OCI-LY7 (cell line): ENCODE measurements around the gene SLC6A17. TPM values are rescaled to one million over a fixed set of nuclear protein-coding genes. Genes with fewer than 3 reads are reported as not detected.

Source experiments
- BruUV-seq: library from RNA; stranded (reverse); fragments of 400-500 nt; replicated peaks from 2 replicates; lab custom pipeline; 2021; lab: Mats Ljungman, UMichigan
- CTCF ChIA-PET: fragments of 300-600 bp; sonication (Branson Sonifier 250); formaldehyde crosslinking; loops from one replicate; lab custom pipeline; 2022; ENCODE audit warnings: antibody characterized with exemption; ENCODE audit not compliant: unreplicated experiment; lab: Charles Lee
- POLR2A ChIA-PET: fragments of 300-600 bp; sonication (Branson Sonifier 250); formaldehyde crosslinking; loops from one replicate; lab custom pipeline; 2022; ENCODE audit warnings: antibody characterized with exemption; lab: Charles Lee
- DNase-seq: peaks from one replicate; pipeline ENCODE4 v3.0.0-alpha.2; 2015; ENCODE audit warnings: low spot score
- H2AFZ ChIP-seq: fragments of 200-600 bp; sonication (generic), shearing (Covaris generic); 2 replicates; pipeline ENCODE4 v1.6.1; 2014; ENCODE audit warnings: mild to moderate bottlenecking, antibody characterized with exemption, low read length, moderate library complexity
- H3K27ac ChIP-seq: fragments of 200-600 bp; sonication (generic); 2 replicates; pipeline ENCODE4 v1.5.1; 2014; ENCODE audit warnings: mixed run types, low read depth, mild to moderate bottlenecking, moderate library complexity, low read length, inconsistent platforms; ENCODE audit not compliant: poor library complexity, severe bottlenecking
- H3K36me3 ChIP-seq: fragments of 200-600 bp; sonication (generic); 2 replicates; pipeline ENCODE4 v1.6.1; 2014; ENCODE audit warnings: mild to moderate bottlenecking, antibody characterized with exemption, low read length, moderate library complexity, mixed read lengths; ENCODE audit not compliant: insufficient read depth
- H3K4me1 ChIP-seq: fragments of 200-600 bp; sonication (generic); 2 replicates; pipeline ENCODE4 v1.5.1; 2014; ENCODE audit warnings: mild to moderate bottlenecking, low read length; ENCODE audit not compliant: insufficient read depth, poor library complexity, severe bottlenecking
- H3K4me2 ChIP-seq: fragments of 200-600 bp; sonication (generic); 2 replicates; pipeline ENCODE4 v1.6.1; 2014; ENCODE audit warnings: mild to moderate bottlenecking, low read length
- H3K4me3 ChIP-seq: fragments of 200-600 bp; sonication (generic); 2 replicates; pipeline ENCODE4 v1.5.1; 2014; ENCODE audit warnings: mild to moderate bottlenecking, low read depth, low read length; ENCODE audit not compliant: poor library complexity, severe bottlenecking
- H3K79me2 ChIP-seq: fragments of 200-600 bp; sonication (generic); 2 replicates; pipeline ENCODE4 v1.6.1; 2016; ENCODE audit warnings: low read depth, mild to moderate bottlenecking, low read length, moderate library complexity, mixed read lengths; ENCODE audit not compliant: insufficient read depth
- H3K9me2 ChIP-seq: fragments of 200-600 bp; sonication (generic); 2 replicates; pipeline ENCODE4 v1.6.1; 2016; ENCODE audit warnings: mild to moderate bottlenecking, low read length, mixed read lengths; ENCODE audit not compliant: insufficient read depth
- H3K9me3 ChIP-seq: fragments of 200-600 bp; sonication (generic); 2 replicates; pipeline ENCODE4 v1.6.1; 2014; ENCODE audit warnings: mild to moderate bottlenecking, mixed run types, low read length, mixed read lengths
- H4K20me1 ChIP-seq: fragments of 200-600 bp; sonication (generic); 2 replicates; pipeline ENCODE4 v1.6.1; 2014; ENCODE audit warnings: mild to moderate bottlenecking, antibody characterized with exemption, low read length, moderate library complexity, mixed read lengths; ENCODE audit not compliant: insufficient read depth
- CTCF ChIP-seq: fragments of 200-600 bp; sonication (generic); conservative IDR thresholded peaks from 2 replicates; pipeline ENCODE4 v1.5.1; 2014; ENCODE audit warnings: mild to moderate bottlenecking, antibody characterized with exemption, low read length, moderate library complexity, mixed read lengths
- EZH2phosphoT487 ChIP-seq: fragments of 200-600 bp; sonication (generic); IDR thresholded peaks from 2 replicates; pipeline ENCODE4 v1.6.1; 2018; ENCODE audit warnings: low read depth, borderline replicate concordance, mild to moderate bottlenecking, mixed run types, antibody characterized with exemption, low read length, moderate library complexity, mixed read lengths
- intact Hi-C: fragments of 100-400 bp; cut with micrococcal nuclease; formaldehyde crosslinking; loops from one replicate; pipeline ENCODE4 v1.10.0; 2022; ENCODE audit not compliant: unreplicated experiment
- total RNA-seq, 2 experiments: library from RNA; depleted of rRNA in 1 of 2; stranded (reverse); fragments of >200 nt in 1 of 2; shearing (Covaris generic) in 1 of 2; gene quantifications; 2 replicates each; pipeline ENCODE4 v1.2.3, GENCODE V29; 2014 to 2022

SLC6A17 gene
- total RNA-seq, 2 experiments from 2014 or later = not detected

GRCh38 chr1:110225756-110226404 is 75.6 kb downstream of the SLC6A17 start:
- Histone ChIP-seq H3K27ac (no peak overlapping the region), H3K9me2 (no peaks in the 10 kb centered on the region), H2AFZ (no peak overlapping the region), H3K79me2 (no peaks in the 10 kb centered on the region), H3K4me1 (no peaks in the 10 kb centered on the region), H3K36me3 (no peaks in the 10 kb centered on the region), H3K9me3 (no peaks in the 10 kb centered on the region), H4K20me1 (no peaks in the 10 kb centered on the region; the same call in 1 of the 2 replicates), H3K4me3 (no peak overlapping the region), H3K4me2 (no peak overlapping the region)
- no peak for DNase-seq
- intact Hi-C loops = no loop called here
- BruUV-seq = no TSS peak
- CTCF ChIA-PET = no interaction called here
- POLR2A ChIA-PET = no interaction called here
- TF ChIP-seq CTCF (no peak), EZH2phosphoT487 (no peak)

GRCh38 chr1:110227774-110228173 is 77.5 kb downstream of the SLC6A17 start:
- intact Hi-C loops = no loop called here
- CTCF ChIA-PET = no interaction called here

More at GRCh38 chr1:110227774-110228173, 77.5 kb downstream of the SLC6A17 start:
- Histone ChIP-seq H3K27ac (no peak overlapping the region), H3K9me2 (no peaks in the 10 kb centered on the region), H3K36me3 (no peaks in the 10 kb centered on the region), H2AFZ (no peak overlapping the region), H3K4me2 (no peak overlapping the region), H3K9me3 (no peaks in the 10 kb centered on the region), H4K20me1 (no peaks in the 10 kb centered on the region), H3K79me2 (no peaks in the 10 kb centered on the region), H3K4me1 (no peaks in the 10 kb centered on the region), H3K4me3 (no peak overlapping the region)
- POLR2A ChIA-PET = no interaction called here
- no peak for TF ChIP-seq EZH2phosphoT487
- TF ChIP-seq CTCF = no peak
- DNase-seq = no peak
- BruUV-seq = no TSS peak
